Measurements from ENCODE around the gene SPAG16.

- TF ChIP-seq, protein P1, sequence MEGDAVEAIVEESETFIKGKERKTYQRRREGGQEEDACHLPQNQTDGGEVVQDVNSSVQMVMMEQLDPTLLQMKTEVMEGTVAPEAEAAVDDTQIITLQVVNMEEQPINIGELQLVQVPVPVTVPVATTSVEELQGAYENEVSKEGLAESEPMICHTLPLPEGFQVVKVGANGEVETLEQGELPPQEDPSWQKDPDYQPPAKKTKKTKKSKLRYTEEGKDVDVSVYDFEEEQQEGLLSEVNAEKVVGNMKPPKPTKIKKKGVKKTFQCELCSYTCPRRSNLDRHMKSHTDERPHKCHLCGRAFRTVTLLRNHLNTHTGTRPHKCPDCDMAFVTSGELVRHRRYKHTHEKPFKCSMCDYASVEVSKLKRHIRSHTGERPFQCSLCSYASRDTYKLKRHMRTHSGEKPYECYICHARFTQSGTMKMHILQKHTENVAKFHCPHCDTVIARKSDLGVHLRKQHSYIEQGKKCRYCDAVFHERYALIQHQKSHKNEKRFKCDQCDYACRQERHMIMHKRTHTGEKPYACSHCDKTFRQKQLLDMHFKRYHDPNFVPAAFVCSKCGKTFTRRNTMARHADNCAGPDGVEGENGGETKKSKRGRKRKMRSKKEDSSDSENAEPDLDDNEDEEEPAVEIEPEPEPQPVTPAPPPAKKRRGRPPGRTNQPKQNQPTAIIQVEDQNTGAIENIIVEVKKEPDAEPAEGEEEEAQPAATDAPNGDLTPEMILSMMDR (conservative IDR thresholded peaks at IDR 0.05), result no peak
- TF ChIP-seq EZH2 (IDR thresholded peaks at IDR 0.05; ENCODE audit: low read depth), result no peak
Observed at GRCh38 chr2:213237787-213238186, 46.5 kb upstream of the SPAG16 start.

Data from PC-9 (cell line).